Measurements from ENCODE around the gene IGSF21.
A peak's percentile ranks its signal among the peaks of the same experiment; 100 is the strongest.
"Not testable (repeated sequence)": the region's sequence is repeated elsewhere in the genome, so short reads cannot be mapped to it uniquely, and the experiment has no call there.

The IGSF21 gene

GRCh38 chr1:18357622-18358230, 250.1 kb downstream of the IGSF21 start:
- no peak for DNase-seq (ENCODE audit: low spot score)

GRCh38 chr1:18358600-18358999, 251.0 kb downstream of the IGSF21 start:
- no peak for DNase-seq (ENCODE audit: low spot score)

GRCh38 chr1:18360251-18360650, 252.7 kb downstream of the IGSF21 start:
- no peak for DNase-seq (ENCODE audit: low spot score)

GRCh38 chr1:18362150-18362549, 254.6 kb downstream of the IGSF21 start:
- DNase-seq (ENCODE audit: low spot score) = no peak

GRCh38 chr1:18363436-18363835, 255.8 kb downstream of the IGSF21 start:
- no peak for DNase-seq (ENCODE audit: low spot score)

- no peak for DNase-seq (ENCODE audit: low spot score)
Observed at GRCh38 chr1:18365099-18365705, 257.6 kb downstream of the IGSF21 start.

- not testable (repeated sequence) for DNase-seq (ENCODE audit: low spot score)
Observed at GRCh38 chr1:18372505-18372904, 264.9 kb downstream of the IGSF21 start.

GRCh38 chr1:18373151-18373550, 265.6 kb downstream of the IGSF21 start:
- no peak for DNase-seq (ENCODE audit: low spot score)

- peak; percentile 1 for DNase-seq (ENCODE audit: low spot score)
Observed at GRCh38 chr1:18373882-18374493, 266.4 kb downstream of the IGSF21 start.

- no peak for DNase-seq (ENCODE audit: low spot score)
Observed at GRCh38 chr1:18376661-18377060, 269.1 kb downstream of the IGSF21 start.

GRCh38 chr1:18380288-18380687, 272.7 kb downstream of the IGSF21 start:
- no peak for DNase-seq (ENCODE audit: low spot score)

GRCh38 chr1:18384059-18384458, 276.5 kb downstream of the IGSF21 start:
- no peak for DNase-seq (ENCODE audit: low spot score)

- no peak for DNase-seq (ENCODE audit: low spot score)
Observed at GRCh38 chr1:18384471-18384870, 276.9 kb downstream of the IGSF21 start.

- no peak for DNase-seq (ENCODE audit: low spot score)
Observed at GRCh38 chr1:18385239-18385790, 277.7 kb downstream of the IGSF21 start.

GRCh38 chr1:18386591-18386990, 279.0 kb downstream of the IGSF21 start:
- DNase-seq (ENCODE audit: low spot score) = no peak

GRCh38 chr1:18387307-18387706, 279.7 kb downstream of the IGSF21 start:
- DNase-seq (ENCODE audit: low spot score) = no peak

- DNase-seq (ENCODE audit: low spot score) = no peak
Observed at GRCh38 chr1:18390953-18391352, 283.4 kb downstream of the IGSF21 start.

- DNase-seq (ENCODE audit: low spot score) = no peak
Observed at GRCh38 chr1:18394563-18395156, 287.1 kb downstream of the IGSF21 start.

- no peak for DNase-seq (ENCODE audit: low spot score)
Observed at GRCh38 chr1:18396247-18396980, 288.8 kb downstream of the IGSF21 start.

GRCh38 chr1:18397641-18398040, 290.0 kb downstream of the IGSF21 start:
- DNase-seq (ENCODE audit: low spot score) = no peak

- DNase-seq (ENCODE audit: low spot score) = no peak
Observed at GRCh38 chr1:18398791-18399530, 291.4 kb downstream of the IGSF21 start.
